Small intestine (tissue), 7 donors: ENCODE measurements around the gene TP53INP2. TPM values are rescaled to one million over a fixed set of nuclear protein-coding genes. Genes with fewer than 3 reads are reported as not detected.
"Not testable (repeated sequence)": the region's sequence is repeated elsewhere in the genome, so short reads cannot be mapped to it uniquely, and the experiment has no call there.

Experiments used
- DNase-seq, 2 donors: peaks; one replicate each; pipeline versions ENCODE4 v3.0.0 to v3.0.0-alpha.2; 2013
- FAIRE-seq: peaks from 2 replicates; lab custom pipeline; 2012; peaks lifted over from hg19 to GRCh38; lab: Jason Lieb, UNC
- H3K27ac ChIP-seq, 3 donors: one replicate each; pipeline ENCODE4 v1.5.1; 2013; ENCODE audit warnings: low read length in 2 of 3, mild to moderate bottlenecking in 2 of 3, control low read depth in 1 of 3, inconsistent platforms in 1 of 3, low read depth in 1 of 3, moderate library complexity in 1 of 3
- H3K27me3 ChIP-seq, 3 donors: one replicate each; pipeline ENCODE4 v1.6.1; 2013; ENCODE audit warnings: low read length in 3 of 3, inconsistent platforms in 1 of 3; ENCODE audit not compliant: control insufficient read depth in 3 of 3, insufficient read depth in 3 of 3
- H3K36me3 ChIP-seq, 3 donors: one replicate each; pipeline ENCODE4 v1.6.1; 2013; ENCODE audit warnings: low read length in 3 of 3, inconsistent platforms in 1 of 3, low read depth in 1 of 3, mild to moderate bottlenecking in 1 of 3, moderate library complexity in 1 of 3; ENCODE audit not compliant: control insufficient read depth in 3 of 3, insufficient read depth in 2 of 3
- H3K4me1 ChIP-seq, 3 donors: one replicate each; pipeline ENCODE4 v1.6.1; 2013; ENCODE audit warnings: low read length in 2 of 3, inconsistent platforms in 1 of 3, low read depth in 1 of 3, mild to moderate bottlenecking in 1 of 3, moderate library complexity in 1 of 3; ENCODE audit not compliant: control insufficient read depth in 3 of 3, insufficient read depth in 2 of 3
- H3K4me3 ChIP-seq, 3 donors: one replicate each; pipeline ENCODE4 v1.5.1; 2013; ENCODE audit warnings: low read length in 3 of 3, control low read depth in 1 of 3, inconsistent platforms in 1 of 3, low read depth in 1 of 3, mild to moderate bottlenecking in 1 of 3, moderate library complexity in 1 of 3
- H3K9me3 ChIP-seq, 2 donors: one replicate each; pipeline ENCODE4 v1.6.1; 2013; ENCODE audit warnings: low read depth in 1 of 2, low read length in 1 of 2; ENCODE audit not compliant: control insufficient read depth in 2 of 2, insufficient read depth in 1 of 2
- WGBS, 3 donors: extraction: QIAGEN DNeasy Blood & Tissue Kit; methylation state at CpG; one replicate each; pipeline ENCODE4 v1.1.7; 2013; 5-methylcytosine and 5-hydroxymethylcytosine counted together
- polyA plus RNA-seq, 4 donors: library from polyadenylated mRNA; stranded (reverse) in 3 of 4; unstranded in 1 of 4; fragments of 200-250 nt in 3 of 4; fragments of 120-200 nt in 1 of 4; gene quantifications; one replicate each; pipeline versions ENCODE4 v1.2.1 to v1.2.3, GENCODE V29; 2013
- donor health status: healthy with polysubstance abuse.
- donor health status: control.
- donor health status: control.
- donor health status: Bipolar disorder and iron deficiency.
- donor health status: healthy.

The TP53INP2 gene
- polyA plus RNA-seq, 4 donors, result 7.7 to 30.6 (median 19.8) TPM

DNA sequence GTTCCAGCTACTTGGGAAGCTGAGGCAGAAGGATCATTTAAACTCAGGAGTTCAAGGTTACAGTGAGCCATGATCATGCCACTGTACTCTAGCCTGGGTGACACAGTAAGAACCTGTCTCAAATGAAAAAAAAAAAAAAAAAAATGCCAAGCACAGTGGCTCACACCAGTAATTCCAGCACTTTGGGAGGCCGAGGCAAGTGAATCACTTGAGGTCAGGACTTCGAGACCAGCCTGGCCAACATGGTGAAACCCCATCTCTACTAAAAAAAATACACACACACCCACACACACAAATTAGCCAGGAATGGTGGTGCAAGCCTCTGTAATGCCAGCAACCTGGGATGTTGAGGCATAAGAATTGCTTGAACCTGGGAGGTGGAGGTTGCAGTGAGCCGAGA, 18.4 kb downstream of the TP53INP2 start:
- not testable (repeated sequence) for DNase-seq, H3K27me3 ChIP-seq
- H3K36me3 ChIP-seq, result peaks cover 4 to 34% (median 22%) of the 10 kb centered on the region in 3 donors

DNA sequence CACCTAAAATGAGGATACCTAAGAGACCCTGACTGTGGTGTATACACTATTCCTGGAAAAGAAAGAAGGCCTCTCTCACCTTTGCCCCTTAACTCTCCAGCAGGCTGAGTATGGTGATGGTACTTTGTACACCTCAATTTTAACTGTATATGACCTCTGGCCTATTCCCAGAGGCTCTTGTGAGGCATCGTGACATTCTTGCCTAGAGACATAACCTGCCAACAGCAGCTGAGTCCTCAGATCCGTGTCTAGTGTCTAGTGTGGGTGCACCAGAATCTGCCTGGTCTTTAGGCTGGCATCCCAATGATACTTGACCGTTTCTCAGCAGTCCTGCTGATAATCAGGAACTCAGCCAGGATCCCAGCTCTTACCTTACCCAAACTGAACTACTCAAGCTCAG, 20.0 kb downstream of the TP53INP2 start:
- no peak for FAIRE-seq
- peak overlapping the region in 1 of 3 donors; percentile 31 for H3K27ac ChIP-seq
- H3K9me3 ChIP-seq, result no peaks in the 10 kb centered on the region
- 43 to 72% (median 53%) methylated on average over 3 of the region's 3 CpGs for WGBS, 3 donors
- H3K27me3 ChIP-seq, result no peaks in the 10 kb centered on the region
- peaks cover 0 to 33% (median 20%) of the 10 kb centered on the region in 3 donors for H3K36me3 ChIP-seq
- no peak overlapping the region for H3K4me3 ChIP-seq
- H3K4me1 ChIP-seq, result peaks cover 0 to 27% (median 0%) of the 10 kb centered on the region in 3 donors
- DNase-seq, result peak; percentile 46 to 58

More for the DNA sequence above, 18.4 kb downstream of the TP53INP2 start:
- FAIRE-seq, H3K27ac ChIP-seq, H3K9me3 ChIP-seq, H3K4me3 ChIP-seq: not testable (repeated sequence)
- WGBS, 3 donors, result 85 to 94% (median 91%) methylated on average over 3 of the region's 3 CpGs
- peaks cover 0 to 24% (median 0%) of the 10 kb centered on the region in 3 donors for H3K4me1 ChIP-seq

DNA sequence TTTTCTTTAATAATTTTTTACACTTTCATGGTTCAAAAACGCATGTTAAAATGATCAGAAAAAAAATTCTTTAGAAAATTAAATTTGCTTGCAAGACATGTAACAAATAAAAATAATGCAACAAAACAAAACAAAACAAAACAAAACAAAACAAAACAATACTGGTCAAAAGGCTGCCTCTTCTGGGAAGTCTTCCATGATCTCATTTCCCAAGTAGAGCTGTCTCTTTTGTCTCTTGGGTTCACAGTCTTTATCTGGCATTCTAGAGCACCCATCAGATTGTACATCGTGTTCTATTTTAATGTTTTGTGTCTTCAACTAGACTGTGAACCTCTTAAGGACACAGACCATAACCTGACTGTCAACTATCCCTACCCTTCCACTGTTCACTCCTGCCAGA, 25.3 kb downstream of the TP53INP2 start:
- H3K4me3 ChIP-seq, result no peak overlapping the region
- 92 to 100% (median 95%) methylated on average over 2 of the region's 2 CpGs for WGBS, 3 donors
- peaks cover 0 to 17% (median 0%) of the 10 kb centered on the region in 3 donors for H3K4me1 ChIP-seq
- H3K36me3 ChIP-seq, result peaks cover 0 to 44% (median 18%) of the 10 kb centered on the region in 3 donors
- no peak for FAIRE-seq
- H3K9me3 ChIP-seq, result no peaks in the 10 kb centered on the region
- no peak overlapping the region for H3K27ac ChIP-seq
- no peaks in the 10 kb centered on the region for H3K27me3 ChIP-seq
- DNase-seq, result no peak

DNA sequence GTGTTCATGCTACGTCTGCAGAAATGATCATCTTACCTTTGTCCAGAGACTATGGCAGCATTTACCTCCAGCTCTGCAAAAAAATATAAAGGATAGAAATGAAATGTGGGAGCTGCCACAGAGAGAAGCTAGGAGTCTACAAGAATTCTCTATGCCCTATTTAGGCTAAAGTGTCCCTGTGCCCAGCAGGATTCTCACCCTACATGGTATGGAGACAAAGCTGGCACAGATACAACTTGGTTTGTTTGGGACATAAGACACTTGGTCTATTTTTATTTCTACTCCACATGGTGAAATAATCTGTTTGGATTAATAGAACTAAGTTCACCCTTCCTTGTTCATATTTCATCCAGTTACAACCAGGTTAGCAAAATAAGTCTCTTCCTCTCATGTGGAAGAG, 28.4 kb downstream of the TP53INP2 start:
- Histone ChIP-seq H3K4me3 (no peak overlapping the region), H3K4me1 (peaks cover 0 to 5% (median 0%) of the 10 kb centered on the region in 3 donors), H3K27me3 (no peaks in the 10 kb centered on the region), H3K36me3 (peaks cover 0 to 38% (median 2%) of the 10 kb centered on the region in 3 donors), H3K27ac (no peak overlapping the region), H3K9me3 (no peaks in the 10 kb centered on the region)
- 91 to 98% (median 94%) methylated on average over 1 of the region's 1 CpG for WGBS, 3 donors
- FAIRE-seq (no peak), DNase-seq (no peak)

DNA sequence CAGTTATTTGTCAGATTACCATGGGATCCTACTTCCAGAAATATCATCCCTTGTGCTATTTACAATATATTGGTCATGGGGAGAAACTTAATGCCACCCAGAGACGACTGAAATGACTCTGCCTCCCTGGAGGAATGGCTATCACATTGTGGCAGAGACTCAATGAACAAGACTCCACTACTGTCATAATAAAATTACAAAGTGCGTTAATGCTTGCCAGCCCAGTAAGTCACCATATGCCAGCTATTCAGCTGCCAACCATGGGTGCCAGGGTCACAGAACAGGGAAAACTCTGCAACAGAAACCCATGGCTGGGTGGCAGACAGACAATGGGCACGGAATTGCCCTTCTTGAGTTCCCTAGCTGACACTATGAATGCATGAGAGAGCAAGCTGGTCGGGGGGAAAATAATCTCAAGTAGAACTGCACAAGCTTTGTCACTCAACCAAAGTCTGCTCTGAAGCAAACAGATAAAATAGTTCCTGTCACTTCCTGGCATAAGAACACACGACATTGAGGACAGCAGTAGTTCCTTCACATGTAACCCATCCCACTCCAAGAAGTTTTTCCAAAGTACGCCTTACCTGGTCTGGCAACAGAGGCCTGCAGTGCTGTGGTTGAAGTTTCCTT, 32.1 kb downstream of the TP53INP2 start:
- Histone ChIP-seq H3K4me3 (no peak overlapping the region), H3K4me1 (no peaks in the 10 kb centered on the region), H3K36me3 (peaks cover 3 to 37% (median 3%) of the 10 kb centered on the region in 3 donors), H3K27ac (no peak overlapping the region), H3K9me3 (no peaks in the 10 kb centered on the region), H3K27me3 (no peaks in the 10 kb centered on the region)
- DNase-seq (no peak), FAIRE-seq (no peak)
- 75 to 83% (median 81%) methylated on average over 6 of the region's 6 CpGs for WGBS, 3 donors

DNA sequence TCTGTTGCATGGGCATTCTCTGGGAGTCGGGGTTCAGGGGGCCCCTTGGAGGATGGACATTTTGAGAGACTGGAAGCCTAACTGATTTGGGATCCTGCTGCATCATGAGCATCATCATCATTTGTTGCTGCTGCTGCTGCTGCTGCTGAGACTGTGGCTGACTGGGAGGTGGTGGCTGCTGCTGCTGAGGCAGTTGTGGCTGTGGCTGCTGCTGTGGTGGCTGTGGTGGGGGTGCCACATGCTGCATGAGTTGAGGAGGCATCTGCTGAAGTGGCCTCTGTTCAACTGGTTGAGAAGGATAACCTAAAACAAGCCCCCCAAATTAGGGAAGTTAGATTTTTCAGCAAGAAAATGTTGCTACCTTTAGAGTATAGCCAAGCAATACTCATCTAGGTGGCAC, 38.9 kb downstream of the TP53INP2 start:
- H3K4me1 ChIP-seq, result no peaks in the 10 kb centered on the region
- H3K27me3 ChIP-seq, result no peaks in the 10 kb centered on the region
- H3K27ac ChIP-seq, result no peak overlapping the region
- FAIRE-seq (no peak), DNase-seq (no peak)
- no peaks in the 10 kb centered on the region for H3K9me3 ChIP-seq
- WGBS, 3 donors, result 94 to 100% (median 95%) methylated on average over 1 of the region's 1 CpG
- peaks cover 13 to 40% (median 26%) of the 10 kb centered on the region in 3 donors for H3K36me3 ChIP-seq
- no peak overlapping the region for H3K4me3 ChIP-seq

DNA sequence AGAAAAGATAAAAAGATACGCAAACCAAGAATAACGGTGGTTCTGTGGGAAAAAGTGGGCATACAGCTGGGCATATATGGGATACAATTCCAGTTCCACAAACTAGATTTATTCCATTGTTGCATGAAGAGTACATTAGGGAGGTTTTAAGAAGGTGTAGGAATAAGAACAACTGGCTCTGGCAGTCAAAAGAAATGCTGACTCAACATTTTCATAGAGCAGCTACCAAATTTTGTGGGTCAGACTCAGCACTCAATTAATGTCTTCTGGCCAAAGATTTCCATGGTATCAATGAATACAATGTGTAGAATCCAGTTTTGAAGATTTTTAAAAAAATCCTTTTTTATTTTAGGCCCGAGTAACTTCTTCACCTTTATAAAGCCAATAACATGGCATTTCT, 40.2 kb downstream of the TP53INP2 start:
- 96 to 98% (median 96%) methylated on average over 3 of the region's 3 CpGs for WGBS, 3 donors
- H3K27me3 ChIP-seq, result no peaks in the 10 kb centered on the region
- H3K9me3 ChIP-seq, result no peaks in the 10 kb centered on the region
- no peak overlapping the region for H3K4me3 ChIP-seq
- no peak overlapping the region for H3K27ac ChIP-seq
- no peaks in the 10 kb centered on the region for H3K4me1 ChIP-seq
- DNase-seq, result no peak
- FAIRE-seq, result no peak
- H3K36me3 ChIP-seq, result peaks cover 13 to 38% (median 27%) of the 10 kb centered on the region in 3 donors

DNA sequence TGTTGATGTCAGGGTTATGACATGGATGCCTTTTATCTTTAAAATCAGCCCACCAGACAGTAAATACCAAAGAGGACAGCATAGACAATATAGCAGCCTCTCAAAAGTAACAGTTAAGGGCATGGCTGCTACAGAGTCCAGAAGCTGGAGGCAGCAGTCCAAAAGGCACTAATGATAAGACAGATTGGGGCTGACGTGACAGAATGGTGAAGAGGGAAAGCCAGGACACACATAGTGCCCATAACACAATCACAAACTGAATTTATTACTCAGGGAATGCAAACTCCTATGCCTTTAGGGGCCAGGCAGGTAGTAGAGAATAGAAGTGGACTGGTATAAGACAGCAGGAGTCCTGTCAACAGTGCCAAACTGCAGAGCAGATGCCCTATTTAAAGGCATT, 40.7 kb downstream of the TP53INP2 start:
- Histone ChIP-seq H3K27me3 (no peaks in the 10 kb centered on the region), H3K9me3 (no peaks in the 10 kb centered on the region), H3K27ac (no peak overlapping the region), H3K36me3 (peaks cover 15 to 41% (median 29%) of the 10 kb centered on the region in 3 donors), H3K4me3 (no peak overlapping the region), H3K4me1 (no peaks in the 10 kb centered on the region)
- DNase-seq (peak; percentile 63 to 72), FAIRE-seq (no peak)
- 22 to 66% (median 50%) methylated on average over 1 of the region's 1 CpG for WGBS, 3 donors
